GM12872 (cell line): ENCODE results near the gene TTC9.
A peak's percentile ranks its signal among the peaks of the same experiment; 100 is the strongest.

Experiments
- CTCF ChIP-seq: IDR thresholded peaks from 3 replicates; pipeline ENCODE4 v1.5.1; 2011; ENCODE audit warnings: low read depth, mild to moderate bottlenecking, low read length, moderate library complexity; ENCODE audit not compliant: insufficient read depth

The TTC9 gene

GRCh38 chr14:70602254-70602653 is 39.5 kb upstream of the TTC9 start:
- TF ChIP-seq CTCF = no peak

- TF ChIP-seq CTCF = no peak
Observed at GRCh38 chr14:70611216-70611615, 30.5 kb upstream of the TTC9 start.

GRCh38 chr14:70616646-70617045 is 25.1 kb upstream of the TTC9 start:
- no peak for TF ChIP-seq CTCF

GRCh38 chr14:70618314-70618713 is 23.4 kb upstream of the TTC9 start:
- no peak for TF ChIP-seq CTCF

- TF ChIP-seq CTCF = no peak
Observed at GRCh38 chr14:70619708-70620107, 22.0 kb upstream of the TTC9 start.

- TF ChIP-seq CTCF = peak; percentile 93
Observed at GRCh38 chr14:70622111-70622712, 19.5 kb upstream of the TTC9 start.

GRCh38 chr14:70624972-70625371 is 16.7 kb upstream of the TTC9 start:
- TF ChIP-seq CTCF = no peak
